Measurements from ENCODE around the gene ARFGEF3. TPM values are rescaled to one million over a fixed set of nuclear protein-coding genes. Genes with fewer than 3 reads are reported as not detected.
"Not testable (repeated sequence)": the region's sequence is repeated elsewhere in the genome, so short reads cannot be mapped to it uniquely, and the experiment has no call there.

ARFGEF3 gene
- total RNA-seq, 1 experiment from 2014 or later = 7.0 TPM

GRCh38 chr6:138277835-138278234 lies 116.1 kb downstream of the ARFGEF3 start:
- no peak for DNase-seq
- Histone ChIP-seq H3K27me3 (ENCODE audit: control insufficient read depth, insufficient read depth, low read length) (no peaks in the 10 kb centered on the region), H3K4me3 (ENCODE audit: insufficient read depth, low read depth, low read length) (no peak overlapping the region), H3K36me3 (replicated peaks; ENCODE audit: control insufficient read depth, insufficient read depth, low read length) (peaks cover 4% of the 10 kb centered on the region)

GRCh38 chr6:138278326-138278725 lies 116.6 kb downstream of the ARFGEF3 start:
- Histone ChIP-seq H3K27me3 (ENCODE audit: control insufficient read depth, insufficient read depth, low read length) (no peaks in the 10 kb centered on the region), H3K36me3 (replicated peaks; ENCODE audit: control insufficient read depth, insufficient read depth, low read length) (peaks cover 4% of the 10 kb centered on the region), H3K4me3 (ENCODE audit: insufficient read depth, low read depth, low read length) (no peak overlapping the region)
- DNase-seq = peak; percentile 66

GRCh38 chr6:138285800-138286199 lies 124.1 kb downstream of the ARFGEF3 start:
- peak; percentile 49 for DNase-seq
- Histone ChIP-seq H3K27me3 (ENCODE audit: control insufficient read depth, insufficient read depth, low read length) (no peaks in the 10 kb centered on the region), H3K36me3 (replicated peaks; ENCODE audit: control insufficient read depth, insufficient read depth, low read length) (no peaks in the 10 kb centered on the region; the same call in 1 of the 2 replicates), H3K4me3 (ENCODE audit: insufficient read depth, low read depth, low read length) (no peak overlapping the region)

GRCh38 chr6:138286698-138287097 lies 125.0 kb downstream of the ARFGEF3 start:
- H3K27me3 ChIP-seq (ENCODE audit: control insufficient read depth, insufficient read depth, low read length) = no peaks in the 10 kb centered on the region
- no peak overlapping the region for H3K4me3 ChIP-seq (ENCODE audit: insufficient read depth, low read depth, low read length)
- DNase-seq = no peak
- no peaks in the 10 kb centered on the region; the same call in 1 of the 2 replicates for H3K36me3 ChIP-seq (replicated peaks; ENCODE audit: control insufficient read depth, insufficient read depth, low read length)

GRCh38 chr6:138287144-138287955 lies 125.6 kb downstream of the ARFGEF3 start:
- H3K36me3 ChIP-seq (replicated peaks; ENCODE audit: control insufficient read depth, insufficient read depth, low read length) = no peaks in the 10 kb centered on the region; the same call in 1 of the 2 replicates
- H3K27me3 ChIP-seq (ENCODE audit: control insufficient read depth, insufficient read depth, low read length) = no peaks in the 10 kb centered on the region
- H3K4me3 ChIP-seq (ENCODE audit: insufficient read depth, low read depth, low read length) = no peak overlapping the region
- DNase-seq = peak; percentile 82

- not testable (repeated sequence) for DNase-seq; H3K36me3 ChIP-seq (replicated peaks; ENCODE audit: control insufficient read depth, insufficient read depth, low read length); H3K27me3 ChIP-seq (ENCODE audit: control insufficient read depth, insufficient read depth, low read length); H3K4me3 ChIP-seq (ENCODE audit: insufficient read depth, low read depth, low read length)
Measured at GRCh38 chr6:138288428-138289085, 126.8 kb downstream of the ARFGEF3 start.

GRCh38 chr6:138289739-138290138 lies 128.0 kb downstream of the ARFGEF3 start:
- DNase-seq = peak; percentile 70
- Histone ChIP-seq H3K4me3 (ENCODE audit: insufficient read depth, low read depth, low read length) (no peak overlapping the region), H3K36me3 (replicated peaks; ENCODE audit: control insufficient read depth, insufficient read depth, low read length) (no peaks in the 10 kb centered on the region; the same call in 1 of the 2 replicates), H3K27me3 (ENCODE audit: control insufficient read depth, insufficient read depth, low read length) (no peaks in the 10 kb centered on the region)

GRCh38 chr6:138290423-138290962 lies 128.8 kb downstream of the ARFGEF3 start:
- DNase-seq = no peak
- Histone ChIP-seq H3K27me3 (ENCODE audit: control insufficient read depth, insufficient read depth, low read length) (no peaks in the 10 kb centered on the region), H3K4me3 (ENCODE audit: insufficient read depth, low read depth, low read length) (no peak overlapping the region), H3K36me3 (replicated peaks; ENCODE audit: control insufficient read depth, insufficient read depth, low read length) (no peaks in the 10 kb centered on the region; the same call in 1 of the 2 replicates)

- Histone ChIP-seq H3K27me3 (ENCODE audit: control insufficient read depth, insufficient read depth, low read length) (no peaks in the 10 kb centered on the region), H3K36me3 (replicated peaks; ENCODE audit: control insufficient read depth, insufficient read depth, low read length) (no peaks in the 10 kb centered on the region; the same call in 1 of the 2 replicates), H3K4me3 (ENCODE audit: insufficient read depth, low read depth, low read length) (no peak overlapping the region)
- DNase-seq = peak; percentile 68
Measured at GRCh38 chr6:138291036-138291848, 129.5 kb downstream of the ARFGEF3 start.

- Histone ChIP-seq H3K27me3 (ENCODE audit: control insufficient read depth, insufficient read depth, low read length) (no peaks in the 10 kb centered on the region), H3K4me3 (ENCODE audit: insufficient read depth, low read depth, low read length) (no peak overlapping the region), H3K36me3 (replicated peaks; ENCODE audit: control insufficient read depth, insufficient read depth, low read length) (no peaks in the 10 kb centered on the region; the same call in 1 of the 2 replicates)
- peak; percentile 66 for DNase-seq
Measured at GRCh38 chr6:138291849-138292181, 130.1 kb downstream of the ARFGEF3 start.

GRCh38 chr6:138292482-138292881 lies 130.7 kb downstream of the ARFGEF3 start:
- Histone ChIP-seq H3K4me3 (ENCODE audit: insufficient read depth, low read depth, low read length) (no peak overlapping the region), H3K36me3 (replicated peaks; ENCODE audit: control insufficient read depth, insufficient read depth, low read length) (no peaks in the 10 kb centered on the region; the same call in 1 of the 2 replicates), H3K27me3 (ENCODE audit: control insufficient read depth, insufficient read depth, low read length) (no peaks in the 10 kb centered on the region)
- no peak for DNase-seq

- Histone ChIP-seq H3K36me3 (replicated peaks; ENCODE audit: control insufficient read depth, insufficient read depth, low read length) (no peaks in the 10 kb centered on the region; the same call in 1 of the 2 replicates), H3K27me3 (ENCODE audit: control insufficient read depth, insufficient read depth, low read length) (no peaks in the 10 kb centered on the region), H3K4me3 (ENCODE audit: insufficient read depth, low read depth, low read length) (no peak overlapping the region)
- DNase-seq = no peak
Measured at GRCh38 chr6:138293428-138294395, 132.0 kb downstream of the ARFGEF3 start.

GRCh38 chr6:138296381-138296780 lies 134.6 kb downstream of the ARFGEF3 start:
- H3K4me3 ChIP-seq (ENCODE audit: insufficient read depth, low read depth, low read length) = no peak overlapping the region
- no peaks in the 10 kb centered on the region; the same call in 1 of the 2 replicates for H3K36me3 ChIP-seq (replicated peaks; ENCODE audit: control insufficient read depth, insufficient read depth, low read length)
- H3K27me3 ChIP-seq (ENCODE audit: control insufficient read depth, insufficient read depth, low read length) = no peaks in the 10 kb centered on the region
- DNase-seq = no peak
